ENCODE measurements around the gene GJA3. TPM values are rescaled to one million over a fixed set of nuclear protein-coding genes. Genes with fewer than 3 reads are reported as not detected.

Gene GJA3
- total and polyA plus RNA-seq, 2 donors (not counting 3 experiments of a cell fraction or from before 2014, with no cell fraction given): not detected

GRCh38 chr13:20161951-20162300, 1.1 kb upstream of the GJA3 start:
- H4K20me1 ChIP-seq (replicated peaks; ENCODE audit: control insufficient read depth, extremely low read depth, insufficient read depth, low read length): no peaks in the 10 kb centered on the region
- H3K27ac ChIP-seq (ENCODE audit: insufficient read depth, low read depth, low read length): no peak overlapping the region
- H3K79me2 ChIP-seq (ENCODE audit: control insufficient read depth, insufficient read depth, low read length): no peaks in the 10 kb centered on the region
- BruUV-seq (replicated peaks): no TSS peak
- no peak for DNase-seq (ENCODE audit: low read depth, low spot score)
- dilution Hi-C loops (cut with MboI; ENCODE audit: extremely low pct_ligation_motif_present, low sequenced_read_pairs) (no loop called here), intact Hi-C loops (cut with micrococcal nuclease) (loop anchor here (1.0 to 5.0 kb wide), 4 partner anchors 26 to 300 kb away; partner anchors contain the start of gene ZMYM5)
- TF ChIP-seq EZH2 (IDR thresholded peaks at IDR 0.05; ENCODE audit: borderline replicate concordance, low read depth, low read length, severe bottlenecking): no peak
- no peak for TF ChIP-seq CTCF (IDR thresholded peaks at IDR 0.05; ENCODE audit: extremely low read depth in 1 of 2, insufficient read depth in 1 of 2, low read depth in 1 of 2, low read length in 2 of 2)
- TF ChIP-seq FOS (IDR thresholded peaks at IDR 0.05; ENCODE audit: borderline replicate concordance, insufficient read depth, low read length): no peak
- no peak for TF ChIP-seq JUN (IDR thresholded peaks at IDR 0.05; ENCODE audit: borderline replicate concordance, insufficient read depth, insufficient read length, low read depth)
- no peak for TF ChIP-seq MYC (IDR thresholded peaks at IDR 0.05; ENCODE audit: low read depth, low read length)
- TF ChIP-seq POLR2AphosphoS5 (IDR thresholded peaks at IDR 0.05; ENCODE audit: insufficient read depth, low read depth, low read length): no peak
- no peak for TF ChIP-seq GATA2 (IDR thresholded peaks at IDR 0.05; ENCODE audit: insufficient read depth, insufficient read length, low read depth, low read length)
- TF ChIP-seq POLR2A (IDR thresholded peaks at IDR 0.05; ENCODE audit: low read depth, low read length): no peak
- TF ChIP-seq, protein P1, sequence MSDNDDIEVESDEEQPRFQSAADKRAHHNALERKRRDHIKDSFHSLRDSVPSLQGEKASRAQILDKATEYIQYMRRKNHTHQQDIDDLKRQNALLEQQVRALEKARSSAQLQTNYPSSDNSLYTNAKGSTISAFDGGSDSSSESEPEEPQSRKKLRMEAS (IDR thresholded peaks at IDR 0.05; ENCODE audit: insufficient read depth, insufficient read length): no peak
- H3K36me3 ChIP-seq (ENCODE audit: control insufficient read depth in 2 of 2, extremely low read depth in 1 of 2, insufficient read depth in 2 of 2, low read length in 2 of 2): no peaks in the 10 kb centered on the region
- POLR2A ChIA-PET: no interaction called here
- H3K4me3 ChIP-seq (replicated peaks in 1 of 3; ENCODE audit: insufficient read depth in 1 of 3, low read depth in 1 of 3, low read length in 3 of 3): no peak overlapping the region
- peak overlapping the region; percentile 60 for H2AFZ ChIP-seq (ENCODE audit: low read depth, low read length)
- H3K4me2 ChIP-seq (ENCODE audit: insufficient read depth, low read length): no peak overlapping the region
- no peaks in the 10 kb centered on the region for H3K9me3 ChIP-seq (replicated peaks; ENCODE audit: control insufficient read depth, insufficient read depth, low read length)
- CTCF ChIA-PET: interaction anchor here (0.8 to 5.2 kb wide), 3 partner anchors 9 to 235 kb away, joined by 3 to 18 read pairs (median 11); no protein-coding TSS in a partner anchor
- no peak overlapping the region for H3K9ac ChIP-seq (replicated peaks; ENCODE audit: extremely low read depth, insufficient read depth, low read length)
- H3K9me1 ChIP-seq (replicated peaks; ENCODE audit: control insufficient read depth, extremely low read depth, insufficient read depth, low read length): no peaks in the 10 kb centered on the region
- peaks cover 41 to 62% of the 10 kb centered on the region in 2 experiments for H3K27me3 ChIP-seq (ENCODE audit: control insufficient read depth in 2 of 2, insufficient read depth in 2 of 2, low read length in 2 of 2)
- peaks cover 2% of the 10 kb centered on the region for H3K4me1 ChIP-seq (ENCODE audit: control insufficient read depth, extremely low read depth, insufficient read depth, low read length)
- no peak for FAIRE-seq

All from endothelial cell of umbilical vein (primary cell).